HG03378 (cell line): ENCODE results near the gene UTF1.
"Not testable (repeated sequence)": the region's sequence is repeated elsewhere in the genome, so short reads cannot be mapped to it uniquely, and the experiment has no call there.

ENCODE experiments used
- ATAC-seq: cut with Tn5 transposase; IDR thresholded peaks from one replicate; pipeline ENCODE4 v1.9.1; 2021; ENCODE audit warnings: mild to moderate bottlenecking, moderate library complexity; ENCODE audit not compliant: unreplicated experiment

UTF1 gene

DNA sequence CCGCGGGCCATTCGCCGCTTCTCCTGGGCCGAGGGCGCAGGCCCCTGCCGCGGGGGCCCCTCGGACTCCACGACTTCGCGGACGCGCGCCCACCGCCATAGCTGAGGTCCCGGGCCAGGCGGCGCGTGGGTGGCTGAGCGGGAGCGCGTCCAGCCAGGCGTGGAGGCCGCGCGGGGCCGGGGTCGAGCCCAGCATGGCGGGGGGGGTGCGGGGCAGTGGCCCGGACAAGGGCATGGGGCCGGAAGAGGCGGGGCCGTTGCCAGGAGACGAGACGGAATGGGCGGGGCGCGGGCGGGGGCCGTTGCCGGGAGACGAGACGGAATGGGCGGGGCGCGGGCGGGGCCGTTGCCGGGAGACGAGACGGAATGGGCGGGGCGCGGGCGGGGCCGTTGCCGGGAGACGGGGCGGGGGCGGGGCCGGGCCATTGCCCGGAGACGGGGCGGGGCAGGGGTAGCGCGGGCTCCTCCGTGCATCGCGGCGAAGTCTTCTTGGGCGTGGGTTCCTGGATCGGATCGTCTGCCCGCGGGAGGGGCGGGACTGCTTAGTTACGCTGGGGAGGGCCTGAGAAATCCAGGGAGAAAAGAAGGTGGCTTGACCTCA is 31.8 kb downstream of the UTF1 start:
- ATAC-seq = no peak

DNA sequence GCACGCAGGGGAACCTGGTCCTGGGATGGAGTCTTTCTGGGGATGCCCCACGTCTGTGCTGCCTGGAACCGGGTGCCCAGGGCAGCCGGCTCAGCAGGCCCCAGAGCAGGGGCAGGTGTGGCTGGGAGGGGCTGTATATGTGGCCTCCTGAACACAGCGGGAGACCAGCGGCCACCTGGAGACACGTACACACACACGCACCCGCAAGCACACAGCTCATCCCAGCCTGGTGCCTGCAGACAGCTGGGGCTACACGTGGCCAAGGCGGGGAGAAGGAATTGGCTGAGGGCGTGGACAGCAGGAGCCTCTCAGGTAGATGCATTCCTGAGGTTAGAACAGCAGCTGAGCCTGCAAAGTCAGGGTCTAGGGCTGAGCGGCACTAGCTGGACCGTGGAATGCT is 32.7 kb downstream of the UTF1 start:
- ATAC-seq = no peak

DNA sequence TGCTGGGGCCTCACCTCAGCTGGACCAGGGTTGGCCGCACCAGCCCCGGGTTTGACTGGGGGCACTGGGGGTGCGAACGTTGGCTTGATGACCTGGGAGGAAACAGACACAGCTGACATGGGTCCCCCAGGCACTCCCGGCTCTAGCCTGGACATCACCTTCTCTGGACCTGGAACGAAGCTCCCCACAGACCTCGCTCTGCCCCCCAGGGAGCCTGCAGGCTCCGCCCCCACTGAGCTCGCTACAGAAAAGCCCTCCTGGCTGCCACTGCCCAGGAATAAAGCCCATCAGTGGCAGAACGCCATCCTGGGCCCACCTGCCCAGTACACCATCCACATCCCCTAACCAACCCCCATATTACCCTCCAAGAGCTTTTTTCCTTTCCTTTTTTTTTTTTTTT is 33.7 kb downstream of the UTF1 start:
- ATAC-seq = no peak

DNA sequence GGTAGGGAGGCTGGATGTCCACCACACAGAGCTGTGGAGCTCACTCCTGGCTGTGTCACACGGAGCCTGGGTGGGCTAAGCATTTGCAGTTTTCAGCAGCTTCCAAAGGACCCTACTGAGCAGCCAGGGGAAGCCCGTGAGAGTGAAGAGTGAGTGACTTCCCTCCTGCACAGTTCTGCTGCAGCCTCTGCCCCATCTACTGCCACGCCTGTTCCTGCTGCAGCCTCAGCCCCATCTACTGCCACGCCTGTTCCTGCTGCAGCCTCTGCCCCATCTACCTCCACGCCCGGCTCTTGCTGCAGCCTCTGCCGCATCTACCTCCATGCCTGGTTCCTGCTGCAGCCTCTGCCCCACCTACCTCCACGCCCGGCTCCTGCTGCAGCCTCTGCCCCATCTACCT is 34.4 kb downstream of the UTF1 start:
- ATAC-seq = no peak

DNA sequence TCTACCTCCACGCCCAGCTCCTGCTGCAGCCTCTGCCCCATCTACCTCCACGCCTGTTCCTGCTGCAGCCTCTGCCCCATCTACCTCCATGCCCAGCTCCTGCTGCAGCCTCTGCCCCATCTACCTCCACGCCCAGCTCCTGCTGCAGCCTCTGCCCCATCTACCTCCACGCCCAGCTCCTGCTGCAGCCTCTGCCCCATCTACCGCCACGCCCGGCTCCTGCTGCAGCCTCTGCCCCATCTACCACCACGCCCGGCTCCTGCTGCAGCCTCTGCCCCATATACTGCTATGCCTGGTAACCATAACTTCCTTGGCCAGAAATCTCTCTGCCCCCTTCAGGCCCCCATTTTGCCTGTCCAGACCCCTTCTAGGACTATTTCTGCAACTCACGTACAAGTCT is 35.0 kb downstream of the UTF1 start:
- ATAC-seq = not testable (repeated sequence)

DNA sequence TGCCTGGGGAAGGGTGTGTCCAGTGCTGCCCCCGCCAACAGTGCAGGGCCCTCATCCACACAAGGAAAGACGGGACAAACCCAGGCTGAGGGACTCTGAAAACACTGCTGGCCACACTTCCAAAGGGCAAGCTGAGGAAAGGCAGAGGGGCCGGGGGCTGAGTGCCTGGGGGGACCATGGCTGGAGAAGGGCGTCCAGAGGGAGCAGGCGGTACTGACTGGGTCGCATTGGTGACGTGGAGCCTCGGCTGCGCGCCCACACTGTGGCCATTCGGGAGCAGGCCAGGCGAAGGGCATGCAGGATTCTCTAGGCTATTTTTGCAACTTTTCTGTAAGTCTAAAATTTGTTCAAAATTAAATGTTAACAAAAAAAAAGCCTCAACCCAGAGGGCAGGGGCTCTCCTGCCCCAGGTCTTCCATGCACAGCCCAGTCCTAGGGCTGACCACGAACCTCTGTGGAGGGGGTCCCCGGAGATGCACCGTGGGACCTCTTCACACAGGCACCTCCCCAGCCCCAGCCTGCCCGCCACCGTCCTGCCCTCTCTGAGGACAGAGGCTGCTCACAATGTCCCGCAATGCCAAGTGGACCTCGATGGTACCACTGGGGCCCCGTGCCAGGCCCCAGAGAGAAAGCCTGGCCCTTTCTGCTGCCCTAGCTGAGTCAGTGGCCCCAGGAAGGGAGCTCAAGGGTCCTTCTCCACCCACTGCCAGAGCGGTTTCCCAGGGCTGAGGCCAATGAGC is 36.2 kb downstream of the UTF1 start:
- ATAC-seq = no peak

DNA sequence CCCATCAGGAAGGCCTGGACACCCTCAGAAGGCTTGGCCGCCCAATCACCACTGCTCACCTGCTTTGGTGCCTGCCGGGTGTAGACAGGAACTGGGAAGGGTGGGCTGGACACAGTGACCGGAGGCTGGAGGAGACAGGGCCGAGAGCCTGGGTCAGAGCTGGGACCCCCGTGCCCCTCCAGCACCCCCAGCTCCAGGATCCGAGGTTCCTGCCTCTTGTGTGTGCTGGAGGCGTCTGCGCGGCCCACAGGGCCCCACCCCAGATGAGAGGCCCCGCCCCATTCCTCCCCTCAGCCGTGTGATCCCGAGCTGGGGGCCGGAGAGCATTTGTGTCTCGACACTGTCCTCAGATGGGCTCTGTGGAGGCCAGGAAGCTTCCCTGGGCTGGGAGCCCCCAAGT is 37.3 kb downstream of the UTF1 start:
- no peak for ATAC-seq

DNA sequence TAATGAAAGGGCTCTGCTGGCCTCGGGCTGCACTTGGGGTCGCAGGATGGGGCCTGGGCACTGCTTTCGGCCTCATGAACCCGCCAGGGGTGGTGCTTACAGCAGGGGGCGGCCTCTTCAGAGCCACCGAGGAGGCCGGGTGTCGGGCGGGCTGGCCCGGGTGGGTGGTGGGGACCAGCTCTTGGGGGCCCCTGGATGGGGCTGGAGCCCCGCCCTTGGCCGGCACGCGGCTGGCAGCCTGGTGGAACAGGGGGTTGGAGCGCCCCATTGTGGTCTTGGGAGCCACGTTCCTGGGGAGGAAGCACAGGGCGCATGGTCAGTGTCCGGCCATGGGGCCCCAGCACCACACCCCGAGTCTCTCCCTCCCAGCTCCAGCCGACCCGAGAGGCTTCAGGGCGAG is 37.8 kb downstream of the UTF1 start:
- ATAC-seq = no peak

DNA sequence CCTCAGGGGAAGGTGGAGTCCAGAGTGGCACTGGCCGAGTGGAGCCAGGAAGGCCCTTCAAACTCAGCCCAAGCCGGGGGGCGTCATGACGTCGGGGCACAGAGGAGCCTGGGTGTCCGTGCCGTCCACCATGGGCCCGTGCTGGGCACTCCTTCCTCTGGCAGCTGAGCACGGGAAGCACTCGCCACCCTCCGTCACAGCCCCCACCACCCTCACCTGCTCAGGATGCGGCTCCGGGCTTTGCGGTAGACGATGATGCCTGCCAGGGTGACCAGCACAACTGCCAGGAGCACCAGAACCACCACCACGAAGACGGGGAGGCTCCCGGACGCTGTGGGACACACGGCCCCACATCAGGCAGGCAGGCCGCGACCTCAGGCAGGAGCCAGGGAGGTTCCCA is 38.5 kb downstream of the UTF1 start:
- no peak for ATAC-seq

DNA sequence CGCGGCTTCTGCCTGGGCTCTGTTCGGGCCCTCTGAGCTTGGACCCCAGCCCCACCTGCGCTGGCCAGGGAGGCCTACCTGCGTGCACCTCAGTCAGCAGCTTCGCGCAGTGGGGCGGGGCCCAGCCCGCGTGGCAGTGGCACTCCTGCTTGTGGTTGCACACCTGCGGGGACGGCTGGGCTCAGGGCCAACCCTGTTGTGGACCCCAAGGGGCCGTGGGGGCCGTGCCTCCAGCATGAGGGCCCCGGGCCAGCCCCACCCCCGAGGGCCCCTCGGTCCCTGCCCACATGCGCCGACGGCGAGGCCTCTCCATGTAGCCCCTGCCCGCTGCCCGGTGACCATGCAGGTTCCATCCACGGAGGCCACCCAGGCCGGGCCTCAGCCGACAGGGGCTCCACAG is 39.4 kb downstream of the UTF1 start:
- ATAC-seq = no peak

DNA sequence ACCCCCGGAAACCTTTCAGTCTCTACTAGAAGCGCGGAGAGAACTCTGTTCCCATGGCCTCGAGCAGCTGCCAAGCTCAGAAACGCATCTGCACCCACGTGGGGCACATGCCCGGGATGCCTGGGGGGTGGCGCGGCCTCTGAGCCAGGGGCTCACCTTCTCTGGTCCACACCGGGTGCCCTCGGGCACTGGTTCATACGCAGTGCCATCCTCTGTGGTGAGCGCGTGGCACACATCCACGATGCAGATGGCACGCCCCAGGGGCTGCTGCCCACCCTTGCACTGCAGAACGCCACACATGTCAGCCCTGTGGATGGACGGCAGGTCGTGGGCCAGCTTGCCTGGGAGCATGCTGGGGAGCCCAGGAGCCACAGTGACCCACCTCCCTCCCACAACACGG is 40.2 kb downstream of the UTF1 start:
- ATAC-seq = no peak

DNA sequence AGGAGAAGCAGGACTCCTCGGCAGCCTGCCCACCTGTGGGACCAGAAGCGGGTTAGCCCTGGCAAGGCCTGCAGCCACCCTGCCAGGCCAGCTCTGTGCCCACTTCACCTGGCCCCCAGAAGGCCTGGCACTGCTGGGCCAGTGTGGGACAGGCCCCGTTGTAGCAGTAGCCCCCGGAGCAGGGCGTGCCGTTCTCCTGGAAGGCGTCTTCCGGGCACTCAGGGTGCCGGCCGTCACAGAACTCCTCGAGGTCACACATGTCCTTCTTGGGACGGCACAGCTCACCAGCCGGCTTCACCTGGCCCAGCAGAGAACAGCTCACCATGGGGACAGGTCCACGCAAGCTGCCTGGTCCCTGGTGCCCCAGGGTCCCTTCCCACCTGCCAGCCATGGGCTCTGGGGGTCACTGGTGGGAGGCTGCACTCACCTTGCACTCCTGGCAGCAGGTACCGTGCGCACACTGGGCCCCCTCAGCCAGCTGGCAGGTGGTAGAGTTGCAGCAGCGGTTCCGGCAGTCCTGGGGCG is 40.8 kb downstream of the UTF1 start:
- ATAC-seq = no peak

DNA sequence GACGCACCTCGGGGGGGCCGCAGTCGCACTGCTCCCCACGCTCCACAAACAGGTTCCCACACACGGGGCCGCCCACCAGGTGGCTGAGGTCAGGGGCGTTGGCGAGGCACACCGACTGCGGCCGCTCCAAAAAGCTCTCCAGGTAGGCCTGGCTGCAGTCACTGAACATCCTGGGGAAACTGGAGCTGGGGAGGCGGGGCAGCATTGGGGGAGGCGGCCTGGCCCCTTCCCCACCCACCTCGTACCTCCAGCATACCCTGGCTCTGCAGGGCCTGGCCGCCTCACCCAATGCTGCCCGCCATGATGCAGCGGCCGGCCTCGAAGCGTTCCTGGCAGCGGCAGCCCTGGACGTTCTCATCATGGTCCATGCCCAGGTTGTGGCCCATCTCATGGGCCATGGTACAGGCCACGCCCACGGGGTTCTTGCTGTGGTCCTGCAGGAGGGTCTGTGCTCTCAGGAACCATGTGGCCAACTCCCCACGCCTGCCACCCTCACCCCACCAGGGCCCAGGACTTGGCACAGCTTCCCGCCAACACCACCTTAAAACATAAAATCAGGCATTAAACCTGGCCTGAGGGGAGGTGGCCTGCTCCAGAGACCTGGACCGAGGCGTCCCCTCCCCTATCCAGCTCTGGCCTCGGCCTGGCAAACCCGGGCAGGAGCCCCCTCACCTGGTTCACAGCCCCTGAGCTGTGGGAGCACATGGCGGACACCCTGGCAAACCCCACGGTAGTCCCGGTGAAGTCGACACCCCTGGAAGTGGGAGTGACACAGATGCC is 41.7 kb downstream of the UTF1 start:
- no peak for ATAC-seq

DNA sequence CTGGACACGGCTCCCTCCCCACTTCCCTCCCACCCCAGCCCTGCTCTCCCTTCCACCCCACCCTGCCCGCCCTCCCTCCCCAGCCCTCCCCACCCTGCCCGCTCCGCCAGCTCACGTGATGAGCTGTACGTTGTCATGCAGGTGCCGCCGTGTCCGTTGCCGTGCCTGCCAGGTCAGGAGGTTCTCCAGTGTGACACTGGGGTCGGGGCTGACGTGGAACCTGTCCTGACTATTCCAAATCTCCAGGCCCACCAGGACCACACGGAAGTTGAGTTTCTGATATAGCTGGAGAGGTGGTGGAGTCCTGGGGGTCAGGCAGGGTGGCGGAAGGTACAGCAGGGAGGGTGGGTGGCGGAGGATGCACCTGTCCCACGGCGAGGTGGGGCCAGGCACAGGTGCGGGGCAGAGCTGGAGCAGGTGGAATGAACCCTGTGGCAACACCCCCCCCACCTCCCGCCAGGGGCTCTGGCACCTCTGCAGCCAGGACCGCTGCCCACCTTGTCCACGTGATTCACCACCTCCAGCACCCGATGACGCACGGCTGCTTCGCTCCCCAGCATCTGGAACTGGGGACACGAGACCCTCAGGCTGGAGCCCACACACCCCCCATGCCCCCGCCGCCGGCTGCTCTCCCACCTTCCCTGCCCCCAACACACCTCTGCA is 42.4 kb downstream of the UTF1 start:
- no peak for ATAC-seq

DNA sequence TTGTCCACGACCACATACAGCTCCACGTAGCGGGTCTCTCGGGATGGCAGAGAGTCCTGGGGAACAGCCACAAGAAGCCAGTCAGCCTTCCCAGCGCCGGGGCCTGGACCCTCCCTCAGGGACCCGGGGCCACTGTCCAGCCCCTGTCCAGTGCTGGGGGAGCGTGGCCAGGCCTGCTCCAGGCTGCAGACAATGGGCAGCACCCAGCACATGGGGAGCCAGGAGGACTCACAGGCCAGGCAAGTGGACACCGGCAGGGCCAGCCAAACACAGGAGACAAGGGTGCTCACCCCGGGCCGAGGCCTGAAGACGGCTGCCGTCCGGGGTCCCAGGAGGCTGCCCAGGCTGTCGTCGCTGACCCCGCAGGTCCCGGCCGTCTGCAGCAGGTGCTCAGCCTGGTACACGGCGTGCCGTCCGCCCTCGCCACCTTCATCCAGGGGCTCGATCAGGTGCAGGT is 43.0 kb downstream of the UTF1 start:
- no peak for ATAC-seq

DNA sequence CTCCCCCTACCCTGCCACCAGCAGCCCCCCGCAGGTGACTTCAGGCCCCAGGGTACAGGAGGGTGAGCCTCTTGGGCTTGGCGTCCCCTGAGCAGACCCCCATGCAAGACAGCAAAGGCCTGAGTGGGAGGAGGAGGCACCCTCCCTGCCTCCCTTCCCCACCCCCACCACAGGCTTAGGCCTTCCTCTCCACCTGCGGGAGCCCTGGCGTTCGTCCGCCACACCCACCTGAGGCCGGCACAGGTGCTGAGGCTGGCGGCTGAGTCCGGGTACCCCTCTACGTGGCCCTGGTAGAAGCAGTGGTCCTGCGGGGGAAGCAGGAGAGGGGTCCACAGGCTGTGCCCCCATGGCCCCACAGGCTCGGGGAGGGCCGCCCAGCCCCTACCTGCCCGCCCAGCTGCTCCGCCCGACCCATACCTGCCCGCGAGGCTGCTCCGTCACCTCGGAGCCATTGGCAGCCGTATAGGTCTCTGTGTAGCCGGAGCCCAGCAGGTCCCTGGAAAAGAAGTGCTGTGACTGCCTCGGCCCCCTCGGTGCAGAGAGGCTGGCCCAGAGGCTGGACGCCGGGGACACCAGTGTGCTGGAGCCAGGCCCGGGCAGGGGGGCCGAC is 43.6 kb downstream of the UTF1 start:
- ATAC-seq = no peak

DNA sequence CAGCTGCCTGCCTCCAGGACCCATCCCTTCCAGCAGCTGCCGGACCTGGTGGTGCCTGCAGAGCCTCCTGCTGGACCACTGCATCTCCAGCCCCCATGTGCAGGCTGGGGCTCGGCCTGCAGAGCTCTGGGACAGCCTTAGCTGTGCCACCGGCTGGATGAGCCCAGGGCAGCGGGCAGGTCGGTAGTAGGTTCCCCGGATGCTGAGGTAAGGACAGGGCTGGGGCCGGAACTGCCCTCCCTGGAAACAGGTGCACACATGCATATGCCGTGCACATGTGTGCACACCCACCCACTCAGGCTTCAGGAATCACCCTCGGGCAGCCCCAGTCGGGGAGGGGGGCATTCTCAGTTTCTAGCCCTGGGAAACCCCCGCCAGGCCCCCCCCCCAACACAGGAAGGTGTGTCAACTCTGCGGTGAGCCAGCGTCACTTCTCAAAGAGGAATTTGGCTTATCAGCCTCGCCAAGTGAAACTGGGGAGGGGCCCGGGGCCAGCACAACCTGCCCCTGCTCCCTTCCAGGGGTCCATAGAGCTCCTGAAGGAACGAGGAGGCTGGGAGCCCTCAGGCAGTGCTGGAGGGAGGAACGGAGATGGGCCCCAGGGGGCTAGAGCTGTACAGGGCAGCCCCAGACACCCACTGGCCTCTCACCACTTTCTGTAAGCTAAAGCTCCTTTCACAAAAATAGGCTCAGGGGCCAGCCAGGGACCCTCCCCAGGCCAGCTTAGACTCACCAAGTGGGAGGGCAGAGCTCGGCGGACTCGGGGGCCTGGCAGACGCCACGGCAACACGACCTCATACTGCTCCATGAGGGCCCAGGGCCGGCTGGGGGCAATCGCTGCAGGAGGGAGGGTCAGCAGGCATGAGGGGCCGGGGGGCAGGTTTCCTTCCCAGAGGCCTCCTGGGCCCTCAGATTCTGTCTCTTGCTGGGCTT is 45.0 kb downstream of the UTF1 start:
- peak; percentile 49 for ATAC-seq

DNA sequence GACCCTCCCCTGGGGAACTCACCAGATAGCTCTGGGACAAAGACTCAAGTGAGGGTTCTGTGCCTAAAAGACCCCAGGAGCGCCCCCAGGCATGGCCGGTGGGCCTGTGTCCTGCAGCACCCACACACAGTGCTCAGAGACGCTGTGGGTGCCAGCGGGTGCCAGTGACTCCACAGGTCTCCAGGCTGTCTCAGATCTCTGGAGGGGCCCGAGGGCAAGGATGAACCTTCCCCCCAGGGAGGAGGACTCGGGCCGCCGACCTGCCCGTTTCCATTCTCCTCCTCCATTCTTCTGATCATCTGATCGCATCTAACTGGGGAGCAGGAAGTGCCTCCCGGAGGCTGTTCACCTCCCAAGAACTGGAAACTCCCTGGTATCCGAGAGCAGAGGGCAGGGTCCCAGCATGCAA is 45.7 kb downstream of the UTF1 start:
- ATAC-seq = peak; percentile 38

DNA sequence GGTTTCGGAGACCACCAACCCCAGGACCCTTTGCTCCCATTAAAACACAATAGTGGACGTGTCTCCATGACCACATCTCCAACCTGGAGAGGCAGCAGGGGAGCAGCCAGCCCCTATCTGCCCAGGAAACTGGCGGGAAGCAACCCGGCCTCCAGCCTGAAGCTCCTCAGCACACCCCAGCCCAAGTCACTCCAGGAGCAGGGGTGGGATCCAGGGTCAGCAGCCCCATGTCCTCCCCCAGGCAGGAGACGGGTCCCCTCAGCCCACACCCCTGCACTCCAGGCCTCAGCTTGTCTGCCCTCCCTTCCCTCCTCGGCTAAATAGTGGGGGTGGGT is 46.0 kb downstream of the UTF1 start:
- no peak for ATAC-seq
